ENCODE results near the gene RNASEH1. TPM values are rescaled to one million over a fixed set of nuclear protein-coding genes. Genes with fewer than 3 reads are reported as not detected.

The RNASEH1 gene
- total RNA-seq, 1 experiment from 2014 or later, result 38.2 TPM

DNA sequence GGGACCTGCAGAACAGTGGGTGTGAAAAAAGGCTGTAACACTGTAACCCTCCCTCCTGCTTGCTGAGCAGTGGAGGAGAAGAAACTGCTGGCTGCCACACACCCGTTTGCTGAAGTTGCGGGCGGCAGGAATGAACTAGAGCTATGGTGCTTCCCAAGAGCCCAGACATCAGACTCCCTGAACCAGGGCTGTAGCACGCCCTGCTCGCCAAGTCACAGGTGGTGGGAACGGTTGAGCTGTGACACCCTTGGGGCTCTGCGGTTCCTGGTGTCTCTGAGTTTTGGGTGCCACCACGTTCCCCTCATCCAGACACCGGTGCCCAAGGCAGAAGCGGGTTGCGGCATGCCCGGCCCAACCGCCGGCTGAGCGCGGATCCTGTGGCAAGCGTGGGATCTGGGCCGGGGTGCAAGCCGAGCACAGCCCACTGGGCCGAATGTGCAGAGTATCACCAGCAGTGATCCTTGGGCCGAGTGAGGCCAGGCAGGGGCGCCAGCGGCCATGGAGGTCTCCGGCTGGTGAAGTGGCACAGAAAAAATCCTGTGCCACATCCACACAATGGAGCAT, 23.8 kb downstream of the RNASEH1 start:
- no peak for ATAC-seq
- TF ChIP-seq, protein P1, sequence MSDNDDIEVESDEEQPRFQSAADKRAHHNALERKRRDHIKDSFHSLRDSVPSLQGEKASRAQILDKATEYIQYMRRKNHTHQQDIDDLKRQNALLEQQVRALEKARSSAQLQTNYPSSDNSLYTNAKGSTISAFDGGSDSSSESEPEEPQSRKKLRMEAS (IDR thresholded peaks at IDR 0.05), result no peak
- no peak for TF ChIP-seq POLR2A (IDR thresholded peaks at IDR 0.05; ENCODE audit: borderline replicate concordance, extremely low read depth, insufficient read depth, insufficient read length)
- TF ChIP-seq, protein P2, sequence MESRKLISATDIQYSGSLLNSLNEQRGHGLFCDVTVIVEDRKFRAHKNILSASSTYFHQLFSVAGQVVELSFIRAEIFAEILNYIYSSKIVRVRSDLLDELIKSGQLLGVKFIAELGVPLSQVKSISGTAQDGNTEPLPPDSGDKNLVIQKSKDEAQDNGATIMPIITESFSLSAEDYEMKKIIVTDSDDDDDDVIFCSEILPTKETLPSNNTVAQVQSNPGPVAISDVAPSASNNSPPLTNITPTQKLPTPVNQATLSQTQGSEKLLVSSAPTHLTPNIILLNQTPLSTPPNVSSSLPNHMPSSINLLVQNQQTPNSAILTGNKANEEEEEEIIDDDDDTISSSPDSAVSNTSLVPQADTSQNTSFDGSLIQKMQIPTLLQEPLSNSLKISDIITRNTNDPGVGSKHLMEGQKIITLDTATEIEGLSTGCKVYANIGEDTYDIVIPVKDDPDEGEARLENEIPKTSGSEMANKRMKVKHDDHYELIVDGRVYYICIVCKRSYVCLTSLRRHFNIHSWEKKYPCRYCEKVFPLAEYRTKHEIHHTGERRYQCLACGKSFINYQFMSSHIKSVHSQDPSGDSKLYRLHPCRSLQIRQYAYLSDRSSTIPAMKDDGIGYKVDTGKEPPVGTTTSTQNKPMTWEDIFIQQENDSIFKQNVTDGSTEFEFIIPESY (IDR thresholded peaks at IDR 0.05; ENCODE audit: extremely low read depth, insufficient replicate concordance, low read length), result no peak
- no peak for TF ChIP-seq ZFX (IDR thresholded peaks at IDR 0.05)
- no peak for TF ChIP-seq CBX3 (IDR thresholded peaks at IDR 0.05; ENCODE audit: low read depth)
- no peak for TF ChIP-seq JUND (IDR thresholded peaks at IDR 0.05)
- TF ChIP-seq TCF7L2 (IDR thresholded peaks at IDR 0.05; ENCODE audit: borderline replicate concordance, extremely low read depth, insufficient read depth, insufficient read length), result no peak
- TF ChIP-seq, protein P3, sequence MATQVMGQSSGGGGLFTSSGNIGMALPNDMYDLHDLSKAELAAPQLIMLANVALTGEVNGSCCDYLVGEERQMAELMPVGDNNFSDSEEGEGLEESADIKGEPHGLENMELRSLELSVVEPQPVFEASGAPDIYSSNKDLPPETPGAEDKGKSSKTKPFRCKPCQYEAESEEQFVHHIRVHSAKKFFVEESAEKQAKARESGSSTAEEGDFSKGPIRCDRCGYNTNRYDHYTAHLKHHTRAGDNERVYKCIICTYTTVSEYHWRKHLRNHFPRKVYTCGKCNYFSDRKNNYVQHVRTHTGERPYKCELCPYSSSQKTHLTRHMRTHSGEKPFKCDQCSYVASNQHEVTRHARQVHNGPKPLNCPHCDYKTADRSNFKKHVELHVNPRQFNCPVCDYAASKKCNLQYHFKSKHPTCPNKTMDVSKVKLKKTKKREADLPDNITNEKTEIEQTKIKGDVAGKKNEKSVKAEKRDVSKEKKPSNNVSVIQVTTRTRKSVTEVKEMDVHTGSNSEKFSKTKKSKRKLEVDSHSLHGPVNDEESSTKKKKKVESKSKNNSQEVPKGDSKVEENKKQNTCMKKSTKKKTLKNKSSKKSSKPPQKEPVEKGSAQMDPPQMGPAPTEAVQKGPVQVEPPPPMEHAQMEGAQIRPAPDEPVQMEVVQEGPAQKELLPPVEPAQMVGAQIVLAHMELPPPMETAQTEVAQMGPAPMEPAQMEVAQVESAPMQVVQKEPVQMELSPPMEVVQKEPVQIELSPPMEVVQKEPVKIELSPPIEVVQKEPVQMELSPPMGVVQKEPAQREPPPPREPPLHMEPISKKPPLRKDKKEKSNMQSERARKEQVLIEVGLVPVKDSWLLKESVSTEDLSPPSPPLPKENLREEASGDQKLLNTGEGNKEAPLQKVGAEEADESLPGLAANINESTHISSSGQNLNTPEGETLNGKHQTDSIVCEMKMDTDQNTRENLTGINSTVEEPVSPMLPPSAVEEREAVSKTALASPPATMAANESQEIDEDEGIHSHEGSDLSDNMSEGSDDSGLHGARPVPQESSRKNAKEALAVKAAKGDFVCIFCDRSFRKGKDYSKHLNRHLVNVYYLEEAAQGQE (IDR thresholded peaks at IDR 0.05; ENCODE audit: low read depth), result no peak
- no peak for TF ChIP-seq POLR2AphosphoS5 (IDR thresholded peaks at IDR 0.05; ENCODE audit: low read depth, low read length)
- no peak for TF ChIP-seq ELF1 (IDR thresholded peaks at IDR 0.05; ENCODE audit: borderline replicate concordance, low read depth)
- no peak for TF ChIP-seq SP1 (IDR thresholded peaks at IDR 0.05; ENCODE audit: low read depth)
- Histone ChIP-seq H3K27me3 (ENCODE audit: insufficient read depth, low read length) (no peaks in the 10 kb centered on the region), H3K4me3 (replicated peaks in 1 of 2; ENCODE audit: low read depth in 1 of 2, low read length in 2 of 2) (no peak overlapping the region), H3K79me2 (ENCODE audit: insufficient read depth, low read length) (0 out of 2 replicates have a peak, but pooled peaks cover 3% of the 10 kb centered on the region), H2AFZ (ENCODE audit: low read depth, low read length, poor library complexity, severe bottlenecking) (no peak overlapping the region), H3K9me3 (ENCODE audit: control insufficient read depth in 1 of 2, insufficient read depth in 1 of 2, low read depth in 1 of 2, low read length in 2 of 2) (no peaks in the 10 kb centered on the region), H3K4me2 (ENCODE audit: low read length) (no peak overlapping the region), H3K9me2 (ENCODE audit: insufficient read depth) (no peaks in the 10 kb centered on the region), H4K20me1 (ENCODE audit: insufficient read depth) (no peaks in the 10 kb centered on the region), H3K4me1 (ENCODE audit: control insufficient read depth in 1 of 2, insufficient read depth in 2 of 2, low read length in 2 of 2) (peaks cover 8 to 30% of the 10 kb centered on the region in 2 experiments), H3K9ac (ENCODE audit: low read length) (no peak overlapping the region), H3K27ac (ENCODE audit: low read depth, low read length) (no peak overlapping the region), H3K36me3 (ENCODE audit: control insufficient read depth in 1 of 2, insufficient read depth in 2 of 2, low read length in 2 of 2) (no peaks in the 10 kb centered on the region)
- POLR2A ChIA-PET, result no interaction called here
- DNase-seq (ENCODE audit: low read depth, low spot score), result no peak
- intact Hi-C loops (cut with micrococcal nuclease), result loop anchor here (10.0 kb wide), 1 partner anchor 120 kb away; the partner anchor contains the start of gene ALLC
- RAD21 ChIA-PET (ENCODE audit: low non-redundant PET in 1 of 2, low total read pairs in 2 of 2, uncharacterized antibody in 2 of 2, unreplicated experiment in 2 of 2), result no interaction called here
- no TSS peak for BruUV-seq (replicated peaks)
- CTCF ChIA-PET, result no interaction called here
